ENCODE measurements around the gene FRYL. TPM values are rescaled to one million over a fixed set of nuclear protein-coding genes. Genes with fewer than 3 reads are reported as not detected.
A peak's percentile ranks its signal among the peaks of the same experiment; 100 is the strongest.

Gene FRYL
- total RNA-seq, 1 experiment from 2014 or later: 53.9 TPM

GRCh38 chr4:48554606-48555005, 225.5 kb downstream of the FRYL start:
- no peak for TF ChIP-seq CTCF (IDR thresholded peaks at IDR 0.05; ENCODE audit: unreplicated experiment)
- intact Hi-C loops (cut with micrococcal nuclease): no loop called here
- no peaks in the 10 kb centered on the region for H3K4me1 Mint-ChIP-seq (ENCODE audit: insufficient read depth, unreplicated experiment)
- POLR2A ChIA-PET: no interaction called here
- H3K36me3 Mint-ChIP-seq (ENCODE audit: insufficient read depth, unreplicated experiment): peaks cover 79% of the 10 kb centered on the region
- no peaks in the 10 kb centered on the region for H3K27me3 Mint-ChIP-seq (ENCODE audit: insufficient read depth, unreplicated experiment)
- CTCF ChIA-PET: interaction anchor here (1.1 kb wide), 1 partner anchor 24 kb away, joined by 3 read pairs; no protein-coding TSS in a partner anchor
- H3K27ac Mint-ChIP-seq (ENCODE audit: low read depth, unreplicated experiment): no peak overlapping the region
- no peak overlapping the region for H3K4me3 Mint-ChIP-seq (ENCODE audit: unreplicated experiment)
- H3K9me3 Mint-ChIP-seq (ENCODE audit: unreplicated experiment): no peaks in the 10 kb centered on the region
- no TSS peak for BruUV-seq (replicated peaks)
- DNase-seq (ENCODE audit: unreplicated experiment): no peak

DNA sequence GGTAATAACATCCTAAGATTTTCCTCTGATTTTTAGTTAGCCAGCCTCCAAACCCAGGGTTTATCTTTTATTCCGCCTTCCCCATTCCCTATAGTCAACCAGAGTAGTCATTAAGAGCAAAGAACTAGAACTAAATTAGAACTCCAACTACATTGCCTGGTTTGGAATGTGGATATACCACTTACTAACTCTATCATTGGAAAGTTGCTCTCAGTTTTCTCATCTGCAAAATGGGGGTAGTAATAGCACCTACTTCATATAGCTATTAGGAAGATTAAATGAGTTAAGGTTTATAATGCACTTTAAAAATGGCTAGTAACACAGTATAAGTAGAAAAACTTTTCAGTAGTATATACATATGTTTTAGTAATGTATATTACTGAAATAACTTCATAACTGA, 226.4 kb downstream of the FRYL start:
- H3K27ac Mint-ChIP-seq (ENCODE audit: low read depth, unreplicated experiment): no peak overlapping the region
- H3K27me3 Mint-ChIP-seq (ENCODE audit: insufficient read depth, unreplicated experiment): no peaks in the 10 kb centered on the region
- H3K4me3 Mint-ChIP-seq (ENCODE audit: unreplicated experiment): no peak overlapping the region
- peaks cover 80% of the 10 kb centered on the region for H3K36me3 Mint-ChIP-seq (ENCODE audit: insufficient read depth, unreplicated experiment)
- no peaks in the 10 kb centered on the region for H3K4me1 Mint-ChIP-seq (ENCODE audit: insufficient read depth, unreplicated experiment)
- ChIA-PET POLR2A (no interaction called here), CTCF (no interaction called here)
- intact Hi-C loops (cut with micrococcal nuclease): no loop called here
- H3K9me3 Mint-ChIP-seq (ENCODE audit: unreplicated experiment): no peaks in the 10 kb centered on the region
- DNase-seq (ENCODE audit: unreplicated experiment): no peak
- no TSS peak for BruUV-seq (replicated peaks)
- no peak for TF ChIP-seq CTCF (IDR thresholded peaks at IDR 0.05; ENCODE audit: unreplicated experiment)

GRCh38 chr4:48546336-48546735, 233.7 kb downstream of the FRYL start:
- peak; percentile 74 for TF ChIP-seq CTCF (IDR thresholded peaks at IDR 0.05; ENCODE audit: unreplicated experiment)
- no peaks in the 10 kb centered on the region for H3K27me3 Mint-ChIP-seq (ENCODE audit: insufficient read depth, unreplicated experiment)
- ChIA-PET POLR2A (no interaction called here), CTCF (interaction anchor here (0.6 to 3.4 kb wide), 22 partner anchors 12 to 901 kb away, joined by 3 to 17 read pairs (median 3); no protein-coding TSS in a partner anchor)
- H3K9me3 Mint-ChIP-seq (ENCODE audit: unreplicated experiment): no peaks in the 10 kb centered on the region
- H3K36me3 Mint-ChIP-seq (ENCODE audit: insufficient read depth, unreplicated experiment): peaks cover 81% of the 10 kb centered on the region
- peak; percentile 55 for DNase-seq (ENCODE audit: unreplicated experiment)
- H3K4me1 Mint-ChIP-seq (ENCODE audit: insufficient read depth, unreplicated experiment): no peaks in the 10 kb centered on the region
- H3K4me3 Mint-ChIP-seq (ENCODE audit: unreplicated experiment): no peak overlapping the region
- intact Hi-C loops (cut with micrococcal nuclease): loop anchor here (1.0 to 5.0 kb wide), 4 partner anchors 100 to 544 kb away; no protein-coding TSS in a partner anchor
- no TSS peak for BruUV-seq (replicated peaks)
- no peak overlapping the region for H3K27ac Mint-ChIP-seq (ENCODE audit: low read depth, unreplicated experiment)

GRCh38 chr4:48543796-48544195, 236.3 kb downstream of the FRYL start:
- Mint-ChIP-seq H3K4me1 (ENCODE audit: insufficient read depth, unreplicated experiment) (no peaks in the 10 kb centered on the region), H3K9me3 (ENCODE audit: unreplicated experiment) (no peaks in the 10 kb centered on the region), H3K4me3 (ENCODE audit: unreplicated experiment) (no peak overlapping the region), H3K36me3 (ENCODE audit: insufficient read depth, unreplicated experiment) (peaks cover 78% of the 10 kb centered on the region), H3K27ac (ENCODE audit: low read depth, unreplicated experiment) (no peak overlapping the region), H3K27me3 (ENCODE audit: insufficient read depth, unreplicated experiment) (no peaks in the 10 kb centered on the region)
- no peak for TF ChIP-seq CTCF (IDR thresholded peaks at IDR 0.05; ENCODE audit: unreplicated experiment)
- ChIA-PET CTCF (interaction anchor here (3.4 kb wide), 1 partner anchor 15 kb away, joined by 7 read pairs; no protein-coding TSS in a partner anchor), POLR2A (no interaction called here)
- intact Hi-C loops (cut with micrococcal nuclease): no loop called here
- DNase-seq (ENCODE audit: unreplicated experiment): no peak
- no TSS peak for BruUV-seq (replicated peaks)
